HCT116 (cell line): ENCODE data around the gene GSTA1. TPM values are rescaled to one million over a fixed set of nuclear protein-coding genes. Genes with fewer than 3 reads are reported as not detected.

ENCODE experiments used
- ATAC-seq: fragments of 200-7000 bp; cut with Tn5 transposase; 2 replicates; pipeline ENCODE4 v1.9.1; 2020; ENCODE audit warnings: mild to moderate bottlenecking, moderate library complexity
- BruUV-seq: library from RNA; stranded (reverse); fragments of 400-500 nt; replicated peaks from 2 replicates; lab custom pipeline; 2021; lab: Mats Ljungman, UMichigan
- CTCF ChIA-PET: fragments of 300-600 bp; sonication (Branson Sonifier 250); formaldehyde crosslinking; loops from one replicate; lab custom pipeline; 2021; ENCODE audit warnings: antibody characterized with exemption; lab: Charles Lee
- POLR2A ChIA-PET: fragments of 300-600, 350-600 bp; sonication (Branson Sonifier 250); formaldehyde crosslinking; loops from one replicate; lab custom pipeline; 2021; ENCODE audit warnings: antibody characterized with exemption; lab: Charles Lee
- RAD21 ChIA-PET, 2 experiments: fragments of 300-600 bp; sonication (Branson Sonifier 250); formaldehyde crosslinking; loops; one replicate each; lab custom pipeline; 2023; ENCODE audit warnings: low total read pairs in 2 of 2; ENCODE audit not compliant: uncharacterized antibody in 2 of 2, unreplicated experiment in 2 of 2, low non-redundant PET in 1 of 2; lab: Charles Lee
- DNase-seq: peaks from one replicate; pipeline ENCODE4 v3.0.0-alpha.2; 2010; ENCODE audit warnings: low read depth, low spot score
- H2AFZ ChIP-seq: fragments of 200-600 bp; shearing (Covaris generic), sonication (generic); 2 replicates; pipeline ENCODE4 v1.6.1; 2017; ENCODE audit warnings: low read depth, mixed run types, mixed read lengths, antibody characterized with exemption, low read length; ENCODE audit not compliant: poor library complexity, severe bottlenecking
- H3K27ac ChIP-seq: 2 replicates; pipeline ENCODE4 v1.5.1; 2012; ENCODE audit warnings: low read depth, low read length
- H3K27me3 ChIP-seq: fragments of 200-600 bp; sonication (generic); 2 replicates; pipeline ENCODE4 v1.6.1; 2016; ENCODE audit warnings: mixed run types, low read length, mixed read lengths; ENCODE audit not compliant: insufficient read depth
- H3K36me3 ChIP-seq, 2 experiments: fragments of 200-500 bp in 1 of 2; fragments of 200-600 bp in 1 of 2; sonication (Bioruptor generic) in 1 of 2; sonication (generic) in 1 of 2; 2 replicates each; pipeline versions ENCODE4 v1.5.1 to v1.6.1; 2014 to 2016; ENCODE audit warnings: low read length in 2 of 2, inconsistent platforms in 1 of 2, mixed read lengths in 1 of 2, mixed run types in 1 of 2; ENCODE audit not compliant: insufficient read depth in 2 of 2, control insufficient read depth in 1 of 2
- H3K4me1 ChIP-seq, 2 experiments: fragments of 200-600 bp in 1 of 2; sonication (generic) in 1 of 2; 2 replicates each; pipeline versions ENCODE4 v1.5.1 to v1.6.1; 2012 to 2017; ENCODE audit warnings: low read length in 2 of 2, inconsistent platforms in 1 of 2, mild to moderate bottlenecking in 1 of 2, mixed read lengths in 1 of 2, mixed run types in 1 of 2, moderate library complexity in 1 of 2; ENCODE audit not compliant: insufficient read depth in 2 of 2, control insufficient read depth in 1 of 2
- H3K4me2 ChIP-seq: fragments of 200-600 bp; sonication (generic); 2 replicates; pipeline ENCODE4 v1.6.1; 2017; ENCODE audit warnings: mixed run types, low read length, mixed read lengths
- H3K4me3 ChIP-seq, 2 experiments: fragments of 200-600 bp in 1 of 2; sonication (generic) in 1 of 2; replicated peaks in 1 of 2; 2 replicates each; pipeline ENCODE4 v1.5.1; 2011 to 2016; ENCODE audit warnings: low read length in 2 of 2, control low read depth in 1 of 2, low read depth in 1 of 2, mild to moderate bottlenecking in 1 of 2, mixed read lengths in 1 of 2, mixed run types in 1 of 2
- H3K79me2 ChIP-seq: fragments of 200-600 bp; sonication (generic); 2 replicates; pipeline ENCODE4 v1.6.1; 2017; ENCODE audit warnings: mild to moderate bottlenecking, mixed run types, low read length, moderate library complexity, mixed read lengths; ENCODE audit not compliant: insufficient read depth
- H3K9ac ChIP-seq: fragments of 200-600 bp; sonication (generic); 2 replicates; pipeline ENCODE4 v1.6.1; 2016; ENCODE audit warnings: low read length, mixed read lengths
- H3K9me2 ChIP-seq: fragments of 200-600 bp; sonication (generic), shearing (Covaris generic); 2 replicates; pipeline ENCODE4 v1.6.1; 2017; ENCODE audit warnings: mixed run types, mild to moderate bottlenecking, moderate library complexity; ENCODE audit not compliant: insufficient read depth
- H3K9me3 ChIP-seq, 2 experiments: fragments of 200-500 bp in 1 of 2; fragments of 200-600 bp in 1 of 2; sonication (Bioruptor generic) in 1 of 2; sonication (generic) in 1 of 2; 2 replicates each; pipeline ENCODE4 v1.6.1; 2014 to 2017; ENCODE audit warnings: low read length in 2 of 2, mixed read lengths in 2 of 2, inconsistent platforms in 1 of 2, low read depth in 1 of 2, mild to moderate bottlenecking in 1 of 2, mixed run types in 1 of 2, moderate library complexity in 1 of 2; ENCODE audit not compliant: control insufficient read depth in 1 of 2, insufficient read depth in 1 of 2
- H4K20me1 ChIP-seq: fragments of 200-600 bp; sonication (generic), shearing (Covaris generic); 2 replicates; pipeline ENCODE4 v1.6.1; 2017; ENCODE audit warnings: mixed run types, mild to moderate bottlenecking, moderate library complexity; ENCODE audit not compliant: insufficient read depth
- CEBPB ChIP-seq: IDR thresholded peaks from 2 replicates; pipeline ENCODE4 v1.6.1; 2012; ENCODE audit warnings: low read depth
- EGR1 ChIP-seq: IDR thresholded peaks from 2 replicates; pipeline ENCODE4 v1.6.1; 2012; ENCODE audit warnings: low read depth
- EZH2 ChIP-seq: fragments of 200-600 bp; sonication (generic); IDR thresholded peaks from 2 replicates; pipeline ENCODE4 v1.6.1; 2017; ENCODE audit warnings: antibody characterized with exemption, mixed run types
- EZH2phosphoT487 ChIP-seq: fragments of 200-600 bp; IDR thresholded peaks from 2 replicates; pipeline ENCODE4 v1.6.1; 2018; ENCODE audit warnings: antibody characterized with exemption, borderline replicate concordance
- POLR2A ChIP-seq: IDR thresholded peaks from 2 replicates; pipeline ENCODE4 v1.7.0; 2011; ENCODE audit warnings: borderline replicate concordance; ENCODE audit not compliant: insufficient read depth, insufficient read length; ENCODE audit errors: extremely low read depth
- POLR2AphosphoS5 ChIP-seq: IDR thresholded peaks from 2 replicates; pipeline ENCODE4 v1.6.1; 2011; ENCODE audit warnings: mild to moderate bottlenecking, low read depth, low read length, moderate library complexity
- RAD21 ChIP-seq: IDR thresholded peaks from 2 replicates; pipeline ENCODE4 v1.6.1; 2012; ENCODE audit warnings: low read depth, mild to moderate bottlenecking
- SIN3A ChIP-seq: IDR thresholded peaks from 2 replicates; pipeline ENCODE4 v1.6.1; 2012; ENCODE audit warnings: low read depth
- SRF ChIP-seq: IDR thresholded peaks from 2 replicates; pipeline ENCODE4 v1.6.1; 2012; ENCODE audit warnings: low read depth
- TCF7L2 ChIP-seq: IDR thresholded peaks from 2 replicates; pipeline ENCODE4 v1.7.0; 2011; ENCODE audit warnings: borderline replicate concordance, inconsistent platforms; ENCODE audit not compliant: insufficient read depth, insufficient read length; ENCODE audit errors: extremely low read depth
- YY1 ChIP-seq: IDR thresholded peaks from 2 replicates; pipeline ENCODE4 v1.6.1; 2011; ENCODE audit warnings: low read length, low read depth, moderate library complexity, mild to moderate bottlenecking; ENCODE audit not compliant: insufficient replicate concordance; ENCODE audit errors: extremely low read depth
- ZFX ChIP-seq: fragments of 450-650 bp; IDR thresholded peaks from 2 replicates; pipeline ENCODE4 v1.6.1; 2017
- ZNF274 ChIP-seq: fragments of 200-500 bp; sonication (Bioruptor generic); IDR thresholded peaks from 2 replicates; pipeline ENCODE4 v1.6.1; 2014; ENCODE audit warnings: mild to moderate bottlenecking, low read depth, low read length, inconsistent platforms
- intact Hi-C: fragments of 100-400 bp; cut with micrococcal nuclease; formaldehyde crosslinking; loops from 2 replicates; pipeline ENCODE4 v1.10.0; 2022
- total RNA-seq: library from RNA; stranded (reverse); gene quantifications from one replicate; pipeline ENCODE4 v1.2.1, GENCODE V29; 2021; ENCODE audit not compliant: unreplicated experiment
- TF ChIP-seq, protein P1 (sequence below): IDR thresholded peaks from 2 replicates; pipeline ENCODE4 v1.6.1; 2011; ENCODE audit warnings: mild to moderate bottlenecking, low read length, moderate library complexity; ENCODE audit not compliant: insufficient replicate concordance; ENCODE audit errors: extremely low read depth
- TF ChIP-seq, protein P2 (sequence below): IDR thresholded peaks from 2 replicates; pipeline ENCODE4 v1.6.1; 2012; ENCODE audit warnings: low read depth

GSTA1 gene
- total RNA-seq, 1 experiment from 2014 or later: 0.57 TPM

DNA sequence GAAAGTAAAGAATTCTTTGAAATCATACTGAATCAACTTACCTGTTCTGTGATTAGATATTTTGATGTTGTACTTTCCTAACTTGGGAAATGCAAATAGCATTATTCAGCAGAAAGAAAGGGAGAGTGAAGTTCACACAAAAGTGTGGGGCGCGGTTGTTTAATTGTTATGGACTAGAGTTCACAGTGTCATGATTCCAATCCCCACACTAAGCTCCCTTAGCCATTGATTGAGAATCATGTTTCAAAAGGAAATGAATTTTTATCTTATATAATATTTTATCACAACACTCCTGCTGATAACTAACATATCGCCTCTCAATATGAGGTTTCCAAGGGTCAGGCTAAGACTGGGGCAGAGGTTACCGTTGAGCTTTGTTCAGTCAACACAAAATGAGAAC is 40.0 kb upstream of the GSTA1 start (continued):
- TF ChIP-seq, protein P1, sequence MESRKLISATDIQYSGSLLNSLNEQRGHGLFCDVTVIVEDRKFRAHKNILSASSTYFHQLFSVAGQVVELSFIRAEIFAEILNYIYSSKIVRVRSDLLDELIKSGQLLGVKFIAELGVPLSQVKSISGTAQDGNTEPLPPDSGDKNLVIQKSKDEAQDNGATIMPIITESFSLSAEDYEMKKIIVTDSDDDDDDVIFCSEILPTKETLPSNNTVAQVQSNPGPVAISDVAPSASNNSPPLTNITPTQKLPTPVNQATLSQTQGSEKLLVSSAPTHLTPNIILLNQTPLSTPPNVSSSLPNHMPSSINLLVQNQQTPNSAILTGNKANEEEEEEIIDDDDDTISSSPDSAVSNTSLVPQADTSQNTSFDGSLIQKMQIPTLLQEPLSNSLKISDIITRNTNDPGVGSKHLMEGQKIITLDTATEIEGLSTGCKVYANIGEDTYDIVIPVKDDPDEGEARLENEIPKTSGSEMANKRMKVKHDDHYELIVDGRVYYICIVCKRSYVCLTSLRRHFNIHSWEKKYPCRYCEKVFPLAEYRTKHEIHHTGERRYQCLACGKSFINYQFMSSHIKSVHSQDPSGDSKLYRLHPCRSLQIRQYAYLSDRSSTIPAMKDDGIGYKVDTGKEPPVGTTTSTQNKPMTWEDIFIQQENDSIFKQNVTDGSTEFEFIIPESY: no peak
- TF ChIP-seq POLR2A: no peak
- TF ChIP-seq TCF7L2: no peak
- no peak for TF ChIP-seq POLR2AphosphoS5

DNA sequence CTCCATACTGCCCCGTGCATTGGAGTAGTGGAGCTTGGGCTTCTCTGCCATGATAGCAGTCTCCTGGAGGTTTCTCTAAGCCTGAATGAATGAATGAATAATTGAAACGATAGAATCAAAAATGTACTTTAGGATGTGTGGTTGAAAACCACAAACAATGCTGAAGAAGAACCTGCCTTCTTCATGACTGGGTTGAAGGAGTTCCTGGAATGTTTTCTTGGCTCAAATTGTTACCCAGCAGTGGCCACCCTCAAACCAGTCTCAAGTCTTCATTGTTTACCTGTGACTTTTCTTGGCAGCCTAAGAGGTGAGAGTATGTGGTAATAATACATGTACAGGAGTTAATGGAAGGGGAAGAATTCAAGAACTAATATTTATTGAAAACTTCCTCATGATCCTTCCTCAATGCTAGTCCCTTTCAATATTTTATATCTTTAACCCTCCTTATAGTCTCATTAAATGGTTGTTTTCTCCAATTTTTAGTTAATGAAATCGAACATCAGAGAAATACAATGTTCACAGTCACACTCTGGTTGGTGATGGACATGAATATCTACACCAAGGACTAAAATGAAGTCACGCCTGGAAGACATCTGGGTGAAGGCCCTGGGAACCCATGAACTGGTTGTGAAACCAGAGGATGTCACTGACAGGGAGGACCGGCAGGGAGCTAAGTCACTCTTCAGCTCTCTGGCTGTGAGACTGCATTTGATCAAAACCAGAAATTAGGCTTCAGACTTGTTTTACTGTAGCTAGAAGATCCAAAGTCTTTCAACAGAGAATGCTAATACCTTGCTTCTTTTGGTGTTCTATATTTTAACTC is 37.4 kb upstream of the GSTA1 start, which contains the start of gene GSTA5:
TSS of gene GSTA5 (minus strand) at position 51 of the 823 bp plus-strand sequence.
- H3K9me2 ChIP-seq: no peaks in the 10 kb centered on the region
- intact Hi-C loops: no loop called here
- ATAC-seq (no peak), DNase-seq (no peak)
- peak within 1 kb of the TSS; percentile 81 for H2AFZ ChIP-seq
- no peaks in the 10 kb centered on the region; a peak in 1 of 4 replicates for H3K4me1 ChIP-seq
- CTCF ChIA-PET: no interaction called here
- no peaks in the 10 kb centered on the region for H3K27me3 ChIP-seq
- POLR2A ChIA-PET: no interaction called here
- no TSS peak for BruUV-seq
- H3K79me2 ChIP-seq: no peaks in the 10 kb centered on the region
- no peaks in the 10 kb centered on the region for H4K20me1 ChIP-seq
- no peak within 1 kb of the TSS for H3K4me3 ChIP-seq
- no peak within 1 kb of the TSS for H3K27ac ChIP-seq
- H3K9ac ChIP-seq: no peak within 1 kb of the TSS
- RAD21 ChIA-PET: no interaction called here
- no peak within 1 kb of the TSS for H3K4me2 ChIP-seq
- no peaks in the 10 kb centered on the region for H3K36me3 ChIP-seq
- no peaks in the 10 kb centered on the region for H3K9me3 ChIP-seq
- TF ChIP-seq POLR2AphosphoS5 (no peak), ZNF274 (no peak), ZFX (no peak), EZH2phosphoT487 (no peak), SRF (no peak), CEBPB (no peak), YY1 (no peak), EZH2 (no peak), RAD21 (no peak), SIN3A (no peak), EGR1 (no peak)
- TF ChIP-seq, protein P2, sequence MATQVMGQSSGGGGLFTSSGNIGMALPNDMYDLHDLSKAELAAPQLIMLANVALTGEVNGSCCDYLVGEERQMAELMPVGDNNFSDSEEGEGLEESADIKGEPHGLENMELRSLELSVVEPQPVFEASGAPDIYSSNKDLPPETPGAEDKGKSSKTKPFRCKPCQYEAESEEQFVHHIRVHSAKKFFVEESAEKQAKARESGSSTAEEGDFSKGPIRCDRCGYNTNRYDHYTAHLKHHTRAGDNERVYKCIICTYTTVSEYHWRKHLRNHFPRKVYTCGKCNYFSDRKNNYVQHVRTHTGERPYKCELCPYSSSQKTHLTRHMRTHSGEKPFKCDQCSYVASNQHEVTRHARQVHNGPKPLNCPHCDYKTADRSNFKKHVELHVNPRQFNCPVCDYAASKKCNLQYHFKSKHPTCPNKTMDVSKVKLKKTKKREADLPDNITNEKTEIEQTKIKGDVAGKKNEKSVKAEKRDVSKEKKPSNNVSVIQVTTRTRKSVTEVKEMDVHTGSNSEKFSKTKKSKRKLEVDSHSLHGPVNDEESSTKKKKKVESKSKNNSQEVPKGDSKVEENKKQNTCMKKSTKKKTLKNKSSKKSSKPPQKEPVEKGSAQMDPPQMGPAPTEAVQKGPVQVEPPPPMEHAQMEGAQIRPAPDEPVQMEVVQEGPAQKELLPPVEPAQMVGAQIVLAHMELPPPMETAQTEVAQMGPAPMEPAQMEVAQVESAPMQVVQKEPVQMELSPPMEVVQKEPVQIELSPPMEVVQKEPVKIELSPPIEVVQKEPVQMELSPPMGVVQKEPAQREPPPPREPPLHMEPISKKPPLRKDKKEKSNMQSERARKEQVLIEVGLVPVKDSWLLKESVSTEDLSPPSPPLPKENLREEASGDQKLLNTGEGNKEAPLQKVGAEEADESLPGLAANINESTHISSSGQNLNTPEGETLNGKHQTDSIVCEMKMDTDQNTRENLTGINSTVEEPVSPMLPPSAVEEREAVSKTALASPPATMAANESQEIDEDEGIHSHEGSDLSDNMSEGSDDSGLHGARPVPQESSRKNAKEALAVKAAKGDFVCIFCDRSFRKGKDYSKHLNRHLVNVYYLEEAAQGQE: no peak
- TF ChIP-seq, protein P1: no peak
